TTC549 (cell line): ENCODE data around the gene ZNF222.
A peak's percentile ranks its signal among the peaks of the same experiment; 100 is the strongest.

Experiments
- FAIRE-seq: peaks from 2 replicates; lab custom pipeline; 2012; peaks lifted over from hg19 to GRCh38; lab: Jason Lieb, UNC

ZNF222 gene

GRCh38 chr19:44055870-44056269 lies 30.7 kb downstream of the ZNF222 start:
- no peak for FAIRE-seq

GRCh38 chr19:44059229-44059628 lies 34.0 kb downstream of the ZNF222 start:
- FAIRE-seq, result no peak

GRCh38 chr19:44061038-44061437 lies 35.9 kb downstream of the ZNF222 start:
- FAIRE-seq, result no peak

GRCh38 chr19:44066305-44066704 lies 41.1 kb downstream of the ZNF222 start:
- FAIRE-seq, result no peak

GRCh38 chr19:44069415-44069814 lies 44.2 kb downstream of the ZNF222 start:
- FAIRE-seq, result no peak

- FAIRE-seq, result peak; percentile 5
Observed at GRCh38 chr19:44071824-44072542, 46.8 kb downstream of the ZNF222 start, which contains the start of gene ZNF284. TSS of gene ZNF284 (plus strand) at chr19:44072159. CDS start at chr19:44076390, 4,231 bp downstream.

- FAIRE-seq, result no peak
Observed at GRCh38 chr19:44072543-44073401, 47.6 kb downstream of the ZNF222 start.

- no peak for FAIRE-seq
Observed at GRCh38 chr19:44076325-44076724, 51.1 kb downstream of the ZNF222 start.
